Activated CD4-positive, alpha-beta T cell treated with anti-CD3 and anti-CD28 coated beads, Interleukin-2, Interleukin-4, amounts not matched to agents 100 ng/mL and 50 ng/mL, durations not matched to agents 16 hours and 8 hours (primary cell): ENCODE data around the gene NCOA1.
"Not testable (repeated sequence)": the region's sequence is repeated elsewhere in the genome, so short reads cannot be mapped to it uniquely, and the experiment has no call there.

Experiments used
- DNase-seq: peaks from one replicate; pipeline ENCODE4 v3.0.0-alpha.2; 2020; ENCODE audit warnings: low spot score

NCOA1 gene

GRCh38 chr2:24474053-24474452 lies 17.0 kb upstream of the NCOA1 start:
- no peak for DNase-seq

- DNase-seq: no peak
Observed at GRCh38 chr2:24477229-24477628, 13.8 kb upstream of the NCOA1 start.

GRCh38 chr2:24478243-24478642 lies 12.8 kb upstream of the NCOA1 start:
- no peak for DNase-seq

GRCh38 chr2:24480245-24480644 lies 10.8 kb upstream of the NCOA1 start:
- no peak for DNase-seq

GRCh38 chr2:24482251-24482971 lies 8.6 kb upstream of the NCOA1 start:
- no peak for DNase-seq

GRCh38 chr2:24482972-24483300 lies 8.1 kb upstream of the NCOA1 start:
- no peak for DNase-seq

GRCh38 chr2:24484677-24485076 lies 6.4 kb upstream of the NCOA1 start:
- DNase-seq: not testable (repeated sequence)

GRCh38 chr2:24485197-24485596 lies 5.9 kb upstream of the NCOA1 start:
- no peak for DNase-seq

- DNase-seq: no peak
Observed at GRCh38 chr2:24486636-24487205, 4.3 kb upstream of the NCOA1 start.

- no peak for DNase-seq
Observed at GRCh38 chr2:24489465-24490180, 1.4 kb upstream of the NCOA1 start.

- no peak for DNase-seq
Observed at GRCh38 chr2:24490181-24490689, 819 bp upstream of the NCOA1 start.

- DNase-seq: peak; percentile 44
Observed at GRCh38 chr2:24491542-24492420, 727 bp downstream of the NCOA1 start.

GRCh38 chr2:24492421-24493279 lies 1.6 kb downstream of the NCOA1 start:
- DNase-seq: no peak

GRCh38 chr2:24493713-24494112 lies 2.7 kb downstream of the NCOA1 start:
- no peak for DNase-seq

- no peak for DNase-seq
Observed at GRCh38 chr2:24494410-24494809, 3.4 kb downstream of the NCOA1 start.

GRCh38 chr2:24495451-24495850 lies 4.4 kb downstream of the NCOA1 start:
- DNase-seq: no peak

- DNase-seq: no peak
Observed at GRCh38 chr2:24496959-24497358, 5.9 kb downstream of the NCOA1 start.

- no peak for DNase-seq
Observed at GRCh38 chr2:24497685-24498084, 6.6 kb downstream of the NCOA1 start.

- no peak for DNase-seq
Observed at GRCh38 chr2:24498121-24498520, 7.1 kb downstream of the NCOA1 start.

- no peak for DNase-seq
Observed at GRCh38 chr2:24501813-24502212, 10.8 kb downstream of the NCOA1 start.

GRCh38 chr2:24505534-24506275 lies 14.7 kb downstream of the NCOA1 start:
- no peak for DNase-seq
